BLaER1 (cell line): ENCODE measurements around the gene ASCL3.
A peak's percentile ranks its signal among the peaks of the same experiment; 100 is the strongest.

Source experiments
- H3K27ac ChIP-seq: shearing (Covaris generic); formaldehyde crosslinking; 2 replicates; pipeline ENCODE4 v1.8.1; 2022
- H3K27me3 ChIP-seq: shearing (Covaris generic); formaldehyde crosslinking; 2 replicates; pipeline ENCODE4 v1.8.1; 2022
- H3K36me3 ChIP-seq: shearing (Covaris generic); formaldehyde crosslinking; 2 replicates; pipeline ENCODE4 v1.8.1; 2022
- H3K4me1 ChIP-seq: shearing (Covaris generic); formaldehyde crosslinking; 2 replicates; pipeline ENCODE4 v1.8.1; 2022
- H3K4me2 ChIP-seq: shearing (Covaris generic); formaldehyde crosslinking; 2 replicates; pipeline ENCODE4 v1.8.1; 2022
- H3K4me3 ChIP-seq: shearing (Covaris generic); formaldehyde crosslinking; 2 replicates; pipeline ENCODE4 v1.8.1; 2022
- H3K9ac ChIP-seq: shearing (Covaris generic); formaldehyde crosslinking; 2 replicates; pipeline ENCODE4 v1.8.1; 2022
- H3K9me3 ChIP-seq: shearing (Covaris generic); formaldehyde crosslinking; 2 replicates; pipeline ENCODE4 v1.8.1; 2022
- H4K20me1 ChIP-seq: shearing (Covaris generic); formaldehyde crosslinking; 2 replicates; pipeline ENCODE4 v1.8.1; 2022
- Cebpa-rat ChIP-seq: shearing (Covaris generic); IDR thresholded peaks from 2 replicates; pipeline ENCODE4 v1.8.1; 2022

Gene ASCL3

DNA sequence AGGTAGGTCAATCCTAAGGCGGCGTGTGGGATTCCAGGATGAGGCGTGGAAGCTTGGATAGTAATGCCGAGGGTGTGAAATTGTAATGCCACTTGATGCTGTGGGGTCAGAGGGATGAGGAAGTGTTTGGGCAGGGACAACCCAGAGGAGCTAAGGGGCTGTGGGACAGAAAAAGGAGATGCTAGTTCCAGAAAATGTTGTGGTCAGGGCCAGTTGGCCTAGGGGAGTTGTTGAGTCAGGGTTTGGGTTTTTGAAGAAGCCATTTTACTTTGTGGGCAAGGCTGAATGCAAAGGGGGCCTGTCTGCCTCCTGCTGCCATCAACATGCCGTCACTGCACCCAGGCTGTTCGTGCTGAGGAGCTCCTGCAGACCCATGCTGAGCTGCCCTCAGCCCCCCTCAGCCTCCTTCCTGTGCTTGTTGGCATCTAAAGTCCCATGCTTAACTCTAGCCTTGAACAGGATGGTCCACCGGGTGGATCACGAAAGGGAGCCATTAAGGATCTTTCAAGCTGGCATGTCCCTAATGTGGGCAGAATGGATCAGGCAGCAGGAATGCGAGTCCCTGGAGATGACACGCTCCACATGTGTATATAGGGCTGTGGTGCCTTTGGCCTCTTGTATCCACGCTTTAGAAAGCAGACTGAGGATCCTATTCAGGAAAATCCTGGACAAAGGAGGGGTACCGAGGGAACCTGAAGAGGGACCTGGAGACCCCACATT is 12.2 kb downstream of the ASCL3 start:
- Histone ChIP-seq H3K4me3 (no peak overlapping the region), H3K9me3 (no peaks in the 10 kb centered on the region), H3K27me3 (no peaks in the 10 kb centered on the region), H3K9ac (no peak overlapping the region), H4K20me1 (no peaks in the 10 kb centered on the region), H3K36me3 (peaks cover 9% of the 10 kb centered on the region; the same call in 1 of the 2 replicates), H3K27ac (no peak overlapping the region), H3K4me1 (no peaks in the 10 kb centered on the region), H3K4me2 (no peak overlapping the region)
- TF ChIP-seq Cebpa-rat, result no peak

DNA sequence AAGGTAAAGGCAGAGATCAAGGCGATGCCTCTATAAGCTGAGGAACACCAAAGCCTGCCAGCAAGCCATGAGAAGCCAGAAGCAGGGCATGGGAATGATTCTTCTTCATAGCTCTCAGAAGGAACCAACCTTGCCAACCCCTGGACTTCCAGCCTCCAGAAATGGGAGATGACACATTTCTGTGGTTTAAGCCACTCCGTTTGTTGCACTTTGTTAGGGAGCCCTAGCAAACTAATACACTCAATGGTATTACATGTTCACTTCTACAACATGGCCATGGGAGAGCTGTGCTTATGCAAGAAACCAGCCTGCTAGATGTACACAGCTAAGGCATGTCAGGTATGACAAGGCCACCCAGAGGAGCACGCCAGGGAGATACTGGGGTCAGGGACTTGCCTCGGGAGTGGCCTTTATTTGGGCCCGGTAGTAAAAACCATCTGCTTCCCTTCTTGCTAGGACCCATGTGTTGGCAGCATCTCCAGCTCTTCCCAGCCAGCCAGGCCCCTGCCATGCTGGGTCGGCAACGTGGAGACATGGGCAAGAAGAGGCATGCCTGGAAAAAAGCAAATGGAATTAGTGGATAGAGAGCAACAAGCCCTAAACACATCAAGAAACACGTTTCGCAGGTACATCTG is 13.7 kb downstream of the ASCL3 start:
- peaks cover 24% of the 10 kb centered on the region for H3K36me3 ChIP-seq
- H3K27me3 ChIP-seq, result no peaks in the 10 kb centered on the region
- H3K27ac ChIP-seq, result no peak overlapping the region
- H3K9ac ChIP-seq, result no peak overlapping the region
- no peak overlapping the region for H3K4me2 ChIP-seq
- no peaks in the 10 kb centered on the region for H4K20me1 ChIP-seq
- no peak overlapping the region for H3K4me3 ChIP-seq
- TF ChIP-seq Cebpa-rat, result no peak
- H3K9me3 ChIP-seq, result no peaks in the 10 kb centered on the region
- no peaks in the 10 kb centered on the region for H3K4me1 ChIP-seq

DNA sequence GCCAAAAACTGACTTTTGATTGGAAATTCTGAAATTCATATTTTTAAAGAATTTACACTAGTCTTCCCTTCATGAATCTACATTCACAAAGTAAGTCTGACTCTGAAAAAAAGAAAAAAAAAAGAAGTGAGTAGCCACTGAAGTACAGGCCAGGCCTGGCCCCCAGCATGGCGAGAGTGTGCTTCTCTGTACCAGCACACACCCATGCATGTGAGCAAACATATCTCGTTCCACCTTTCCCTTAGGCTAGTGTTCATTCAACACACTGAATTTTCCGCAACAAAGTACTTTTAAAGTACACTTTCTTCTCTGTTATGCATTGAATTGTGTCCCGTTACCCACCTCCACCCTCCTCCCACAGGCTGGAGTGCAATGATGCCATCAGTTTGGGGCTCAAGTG is 14.6 kb downstream of the ASCL3 start:
- no peak overlapping the region for H3K27ac ChIP-seq
- no peaks in the 10 kb centered on the region for H4K20me1 ChIP-seq
- no peaks in the 10 kb centered on the region for H3K4me1 ChIP-seq
- H3K9me3 ChIP-seq, result no peaks in the 10 kb centered on the region
- no peaks in the 10 kb centered on the region for H3K27me3 ChIP-seq
- no peak overlapping the region for H3K9ac ChIP-seq
- TF ChIP-seq Cebpa-rat, result no peak
- no peak overlapping the region for H3K4me3 ChIP-seq
- H3K4me2 ChIP-seq, result no peak overlapping the region
- H3K36me3 ChIP-seq, result peaks cover 30% of the 10 kb centered on the region

DNA sequence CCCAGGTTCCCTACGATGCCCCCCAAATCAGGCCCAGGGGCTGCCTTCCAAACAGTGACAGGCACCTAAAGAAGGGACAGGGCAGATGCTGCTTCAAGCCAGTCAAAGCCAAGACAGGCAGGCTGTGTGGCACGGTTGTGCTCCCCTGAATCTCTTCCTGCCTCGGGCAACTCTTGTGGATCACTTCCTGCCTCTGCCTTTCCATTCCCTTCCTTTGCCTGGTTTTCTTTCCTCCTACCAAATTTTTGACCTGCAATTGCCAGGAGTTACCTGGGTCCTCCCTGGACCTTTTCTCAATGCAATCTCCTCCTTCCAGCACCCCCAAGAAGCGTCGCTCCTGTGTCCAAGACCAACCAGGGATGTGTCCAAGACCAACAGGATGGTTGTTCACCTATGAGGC is 15.6 kb downstream of the ASCL3 start:
- no peaks in the 10 kb centered on the region for H3K27me3 ChIP-seq
- H3K4me2 ChIP-seq, result no peak overlapping the region
- no peaks in the 10 kb centered on the region for H3K4me1 ChIP-seq
- H4K20me1 ChIP-seq, result no peaks in the 10 kb centered on the region
- H3K9me3 ChIP-seq, result no peaks in the 10 kb centered on the region
- H3K4me3 ChIP-seq, result no peak overlapping the region
- TF ChIP-seq Cebpa-rat, result no peak
- peaks cover 40% of the 10 kb centered on the region for H3K36me3 ChIP-seq
- no peak overlapping the region for H3K27ac ChIP-seq
- H3K9ac ChIP-seq, result no peak overlapping the region

DNA sequence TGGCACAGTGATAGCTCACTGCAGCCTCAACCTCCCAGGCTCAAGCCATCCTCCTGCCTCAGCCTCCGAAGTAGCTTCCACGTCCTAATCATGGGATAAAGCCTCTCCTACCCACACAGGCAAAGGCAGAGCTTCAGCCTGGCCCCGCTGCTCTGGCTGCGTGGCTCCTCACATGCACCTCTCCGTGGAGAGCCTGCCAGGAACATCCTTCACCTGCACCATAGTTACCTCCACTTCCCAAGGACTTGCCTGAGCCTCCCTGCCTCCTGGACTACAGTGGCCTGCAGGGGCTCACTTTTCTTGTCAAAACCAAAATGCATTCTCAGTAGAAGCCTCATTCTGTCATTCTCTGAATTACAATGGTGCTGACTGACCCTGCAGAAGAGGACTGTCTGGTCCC is 16.6 kb downstream of the ASCL3 start:
- Histone ChIP-seq H3K9ac (no peak overlapping the region), H3K4me2 (no peak overlapping the region), H3K27me3 (no peaks in the 10 kb centered on the region), H3K9me3 (no peaks in the 10 kb centered on the region), H3K4me1 (no peaks in the 10 kb centered on the region), H3K27ac (no peak overlapping the region), H3K36me3 (peaks cover 50% of the 10 kb centered on the region), H4K20me1 (no peaks in the 10 kb centered on the region), H3K4me3 (no peak overlapping the region)
- no peak for TF ChIP-seq Cebpa-rat

DNA sequence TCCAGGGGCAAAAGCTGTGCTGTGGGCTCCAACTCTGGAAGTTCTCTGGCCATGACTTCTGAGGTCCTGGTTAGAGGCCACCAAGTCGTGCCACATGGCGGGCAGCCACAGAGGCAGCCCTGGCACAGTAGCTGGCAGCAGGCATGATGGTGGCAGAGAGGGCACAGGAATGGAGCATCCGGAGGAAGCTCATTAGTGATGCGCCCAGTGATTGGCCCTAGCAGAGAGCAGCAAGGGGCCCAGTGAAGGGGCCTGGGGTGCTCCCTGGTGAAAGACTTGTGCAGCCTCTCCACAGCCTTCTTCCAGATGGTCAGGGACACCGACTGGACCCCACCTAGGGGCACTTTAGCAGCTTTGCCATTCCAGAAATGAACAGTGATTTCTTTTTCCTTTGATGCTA is 17.1 kb downstream of the ASCL3 start:
- Histone ChIP-seq H3K27ac (no peak overlapping the region), H3K9me3 (no peaks in the 10 kb centered on the region), H3K27me3 (no peaks in the 10 kb centered on the region), H4K20me1 (no peaks in the 10 kb centered on the region), H3K36me3 (peaks cover 55% of the 10 kb centered on the region), H3K9ac (no peak overlapping the region), H3K4me2 (no peak overlapping the region), H3K4me1 (no peaks in the 10 kb centered on the region), H3K4me3 (no peak overlapping the region)
- TF ChIP-seq Cebpa-rat, result no peak

DNA sequence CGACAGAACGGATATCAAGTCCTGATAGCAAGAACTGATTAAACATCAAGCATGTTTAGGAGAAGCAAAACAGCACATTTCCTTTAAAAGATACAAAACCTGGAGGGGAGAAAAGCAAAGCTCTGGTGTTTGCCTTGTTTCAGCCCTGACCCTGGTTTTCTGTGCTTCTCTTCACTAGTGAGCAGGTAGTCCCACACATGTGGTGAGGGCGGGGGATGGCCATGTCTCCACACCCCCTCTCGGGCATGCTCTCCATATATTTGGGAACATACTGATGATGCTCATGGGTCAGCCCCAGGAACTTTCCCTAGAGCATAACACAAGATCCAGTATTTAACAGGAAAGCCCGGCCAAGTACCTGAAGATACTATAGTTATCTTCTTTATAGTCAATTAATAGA is 20.1 kb downstream of the ASCL3 start:
- peaks cover 85% of the 10 kb centered on the region for H3K36me3 ChIP-seq
- H3K27ac ChIP-seq, result no peak overlapping the region
- H3K9me3 ChIP-seq, result no peaks in the 10 kb centered on the region
- no peak overlapping the region for H3K4me2 ChIP-seq
- no peaks in the 10 kb centered on the region for H3K27me3 ChIP-seq
- no peaks in the 10 kb centered on the region for H3K4me1 ChIP-seq
- no peaks in the 10 kb centered on the region for H4K20me1 ChIP-seq
- H3K4me3 ChIP-seq, result no peak overlapping the region
- no peak for TF ChIP-seq Cebpa-rat
- H3K9ac ChIP-seq, result no peak overlapping the region

DNA sequence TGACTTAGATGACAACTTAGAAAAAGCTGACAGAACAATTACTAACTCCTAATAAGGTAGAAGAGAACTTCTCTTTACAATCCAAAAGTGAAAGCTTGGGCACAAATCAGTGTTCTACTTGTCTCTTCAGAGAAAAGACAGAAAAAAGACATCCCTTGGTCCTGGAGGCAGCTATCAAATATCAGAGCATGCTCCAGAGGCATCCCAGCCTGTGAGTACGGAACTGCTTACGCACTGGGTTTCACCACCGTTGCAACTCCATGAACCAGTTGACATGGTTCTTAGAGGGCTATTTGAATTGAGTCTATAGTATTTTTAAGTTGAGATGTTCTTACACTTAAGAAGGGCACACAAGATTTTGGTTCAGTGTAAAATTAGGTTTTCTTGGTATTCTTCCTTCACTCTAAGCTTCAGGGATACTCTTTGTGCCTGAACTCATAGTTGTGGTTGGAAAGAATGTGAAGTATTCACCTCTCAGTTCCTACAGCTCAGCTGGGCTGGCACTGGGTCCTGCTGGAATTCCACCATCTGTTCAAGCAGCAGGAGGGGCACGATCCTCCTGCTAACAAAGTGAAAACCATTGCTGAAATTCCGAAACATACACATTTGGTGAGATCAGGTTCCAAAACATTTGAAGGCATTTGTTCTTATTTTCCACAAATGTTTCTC is 25.5 kb downstream of the ASCL3 start:
- H4K20me1 ChIP-seq, result no peaks in the 10 kb centered on the region
- no peak overlapping the region for H3K4me2 ChIP-seq
- peaks cover 31% of the 10 kb centered on the region for H3K4me1 ChIP-seq
- no peak overlapping the region for H3K9ac ChIP-seq
- no peaks in the 10 kb centered on the region for H3K9me3 ChIP-seq
- no peak overlapping the region for H3K4me3 ChIP-seq
- H3K27ac ChIP-seq, result no peak overlapping the region
- TF ChIP-seq Cebpa-rat, result no peak
- H3K36me3 ChIP-seq, result peaks cover 71% of the 10 kb centered on the region
- H3K27me3 ChIP-seq, result no peaks in the 10 kb centered on the region

DNA sequence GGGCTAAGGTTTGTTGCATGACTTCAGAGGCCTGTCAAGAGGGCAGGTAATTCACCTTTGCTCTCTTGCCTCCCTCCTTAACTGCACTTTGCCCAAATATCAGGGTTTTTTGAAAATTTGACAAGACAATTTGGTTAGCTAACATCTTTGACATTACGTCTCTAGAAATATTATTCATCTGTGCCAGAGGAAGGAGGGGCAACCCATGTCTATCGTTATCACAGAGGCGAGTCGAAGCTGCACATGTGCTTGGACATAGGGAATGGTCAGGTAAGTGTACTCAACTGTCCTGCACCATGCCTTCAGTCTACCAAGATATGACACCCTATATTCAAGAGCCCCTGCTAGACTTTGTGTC is 28.2 kb downstream of the ASCL3 start:
- no peak for TF ChIP-seq Cebpa-rat
- H3K27ac ChIP-seq, result 0 out of 2 replicates have a peak overlapping the region, but pooled peaks have one; percentile 54
- H3K9me3 ChIP-seq, result no peaks in the 10 kb centered on the region
- H3K36me3 ChIP-seq, result peaks cover 45% of the 10 kb centered on the region
- peak overlapping the region; percentile 86 for H3K4me2 ChIP-seq
- H3K4me1 ChIP-seq, result peaks cover 41% of the 10 kb centered on the region
- H3K4me3 ChIP-seq, result peak overlapping the region; percentile 56
- no peaks in the 10 kb centered on the region for H3K27me3 ChIP-seq
- H4K20me1 ChIP-seq, result no peaks in the 10 kb centered on the region
- no peak overlapping the region for H3K9ac ChIP-seq

DNA sequence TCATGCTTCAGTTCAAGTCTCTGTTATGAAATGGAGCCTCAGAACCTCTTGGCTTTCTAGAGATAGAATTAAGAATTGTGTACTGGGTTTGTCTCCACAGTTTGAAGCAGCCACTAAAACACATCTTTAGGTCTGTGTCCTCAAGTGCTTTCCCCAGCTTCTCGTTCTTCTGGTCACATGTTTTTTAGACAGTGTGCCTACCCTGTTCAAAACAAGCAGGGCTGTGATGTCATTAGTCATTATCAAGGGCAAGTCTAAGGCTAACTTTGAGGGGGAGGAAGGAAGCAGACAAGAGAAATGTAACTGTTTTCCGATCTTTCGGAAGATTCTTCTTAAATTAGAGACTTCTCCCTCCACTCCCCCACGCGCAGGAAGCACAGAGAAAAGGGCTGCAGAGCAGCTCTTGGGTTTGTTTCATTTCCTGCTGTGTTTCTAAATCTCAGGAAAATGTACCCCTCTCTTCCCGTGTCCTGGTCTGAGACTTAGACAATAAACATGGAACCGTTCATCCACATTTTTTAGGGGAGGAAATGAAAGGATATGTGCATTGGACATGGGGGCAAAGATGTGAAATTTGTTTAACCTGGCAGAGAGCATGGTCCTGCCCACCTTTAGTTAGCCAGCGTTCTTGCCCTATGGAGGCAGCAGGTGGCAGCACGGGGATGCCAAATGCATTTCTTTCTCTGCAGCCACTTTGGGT is 28.7 kb downstream of the ASCL3 start:
- no peaks in the 10 kb centered on the region for H3K9me3 ChIP-seq
- H3K36me3 ChIP-seq, result peaks cover 40% of the 10 kb centered on the region
- peak overlapping the region; percentile 54 for H3K27ac ChIP-seq
- no peaks in the 10 kb centered on the region for H4K20me1 ChIP-seq
- peaks cover 42% of the 10 kb centered on the region for H3K4me1 ChIP-seq
- peak overlapping the region; percentile 57; the same call in 1 of the 2 replicates for H3K9ac ChIP-seq
- H3K27me3 ChIP-seq, result no peaks in the 10 kb centered on the region
- TF ChIP-seq Cebpa-rat, result no peak
- peak overlapping the region; percentile 86 for H3K4me2 ChIP-seq
- peak overlapping the region; percentile 56 for H3K4me3 ChIP-seq
